ENCODE measurements around the gene ARID3B. TPM values are rescaled to one million over a fixed set of nuclear protein-coding genes. Genes with fewer than 3 reads are reported as not detected.

ARID3B gene
- total and polyA plus RNA-seq, 2 of the 13 experiments (the other 11 are each of a cell fraction or from before 2014, with no cell fraction given), result 5.3 to 12.8 TPM

DNA sequence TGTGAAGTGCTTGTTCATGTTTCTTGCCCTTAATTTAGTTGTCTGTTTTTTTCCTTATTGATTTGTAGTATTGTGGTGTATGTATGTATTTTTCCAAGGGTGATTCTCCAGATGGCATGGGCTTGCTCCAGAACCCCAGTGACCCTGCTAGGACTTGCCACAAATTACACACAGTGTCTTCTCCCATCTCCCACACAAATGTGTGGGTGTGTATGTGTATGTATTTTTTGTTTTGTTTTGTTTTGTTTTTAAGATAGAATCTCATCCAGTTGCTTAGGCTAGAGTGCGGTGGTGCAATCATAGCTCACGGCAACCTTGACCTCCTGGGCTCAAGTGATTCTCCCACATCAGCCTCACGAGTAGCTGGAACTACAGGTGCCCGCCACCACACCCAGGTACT, 36.2 kb upstream of the ARID3B start:
- DNase-seq (ENCODE audit: low spot score) (no peak), ATAC-seq (no peak), FAIRE-seq (no peak)
- Histone ChIP-seq H3K4me2 (ENCODE audit: low read depth, low read length) (no peak overlapping the region), H3K79me2 (ENCODE audit: insufficient read depth, low read length) (no peaks in the 10 kb centered on the region), H3K9me3 (ENCODE audit: low read length) (no peaks in the 10 kb centered on the region), H3K4me1 (ENCODE audit: insufficient read depth, low read length) (peaks cover 10% of the 10 kb centered on the region), H2AFZ (ENCODE audit: low read length) (no peak overlapping the region), H3K4me3 (replicated peaks in 1 of 3; ENCODE audit: insufficient read depth in 1 of 3, low read depth in 2 of 3, low read length in 3 of 3) (no peak overlapping the region), H3K36me3 (replicated peaks in 1 of 2; ENCODE audit: control insufficient read depth in 1 of 2, insufficient read depth in 2 of 2, low read length in 2 of 2) (no peaks in the 10 kb centered on the region), H4K20me1 (ENCODE audit: insufficient read depth, low read length) (no peaks in the 10 kb centered on the region), H3K27me3 (ENCODE audit: control insufficient read depth in 1 of 2, insufficient read depth in 2 of 2, low read length in 2 of 2) (no peaks in the 10 kb centered on the region), H3K27ac (ENCODE audit: extremely low read length, insufficient read depth, low read length) (no peak overlapping the region), H3K9ac (ENCODE audit: insufficient read depth, low read depth, low read length) (no peak overlapping the region)
- CTCF ChIA-PET (ENCODE audit: low intra/inter-chr PET ratio, low total read pairs), result no interaction called here
- TF ChIP-seq, protein P1, sequence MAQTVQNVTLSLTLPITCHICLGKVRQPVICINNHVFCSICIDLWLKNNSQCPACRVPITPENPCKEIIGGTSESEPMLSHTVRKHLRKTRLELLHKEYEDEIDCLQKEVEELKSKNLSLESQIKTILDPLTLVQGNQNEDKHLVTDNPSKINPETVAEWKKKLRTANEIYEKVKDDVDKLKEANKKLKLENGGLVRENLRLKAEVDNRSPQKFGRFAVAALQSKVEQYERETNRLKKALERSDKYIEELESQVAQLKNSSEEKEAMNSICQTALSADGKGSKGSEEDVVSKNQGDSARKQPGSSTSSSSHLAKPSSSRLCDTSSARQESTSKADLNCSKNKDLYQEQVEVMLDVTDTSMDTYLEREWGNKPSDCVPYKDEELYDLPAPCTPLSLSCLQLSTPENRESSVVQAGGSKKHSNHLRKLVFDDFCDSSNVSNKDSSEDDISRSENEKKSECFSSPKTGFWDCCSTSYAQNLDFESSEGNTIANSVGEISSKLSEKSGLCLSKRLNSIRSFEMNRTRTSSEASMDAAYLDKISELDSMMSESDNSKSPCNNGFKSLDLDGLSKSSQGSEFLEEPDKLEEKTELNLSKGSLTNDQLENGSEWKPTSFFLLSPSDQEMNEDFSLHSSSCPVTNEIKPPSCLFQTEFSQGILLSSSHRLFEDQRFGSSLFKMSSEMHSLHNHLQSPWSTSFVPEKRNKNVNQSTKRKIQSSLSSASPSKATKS (CRISPR knock-in tag; IDR thresholded peaks at IDR 0.05), result no peak
- TF ChIP-seq, protein P2, sequence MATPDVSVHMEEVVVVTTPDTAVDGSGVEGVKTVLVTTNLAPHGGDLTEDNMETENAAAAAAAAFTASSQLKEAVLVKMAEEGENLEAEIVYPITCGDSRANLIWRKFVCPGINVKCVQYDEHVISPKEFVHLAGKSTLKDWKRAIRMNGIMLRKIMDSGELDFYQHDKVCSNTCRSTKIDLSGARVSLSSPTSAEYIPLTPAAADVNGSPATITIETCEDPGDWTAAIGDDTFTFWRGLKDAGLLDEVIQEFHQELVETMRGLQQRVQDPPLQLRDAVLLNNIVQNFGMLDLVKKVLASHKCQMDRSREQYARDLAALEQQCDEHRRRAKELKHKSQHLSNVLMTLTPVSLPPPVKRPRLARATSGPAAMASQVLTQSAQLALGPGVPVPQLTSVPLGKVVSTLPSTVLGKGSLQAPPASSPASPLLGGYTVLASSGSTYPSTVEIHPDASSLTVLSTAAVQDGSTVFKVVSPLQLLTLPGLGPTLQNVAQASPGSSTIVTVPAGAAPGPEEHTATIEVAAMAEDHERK (CRISPR knock-in tag; IDR thresholded peaks at IDR 0.05; ENCODE audit: low read depth), result no peak
- TF ChIP-seq ZBTB3 (CRISPR knock-in tag; IDR thresholded peaks at IDR 0.05; ENCODE audit: borderline replicate concordance, low read depth) (no peak), PTBP1 (IDR thresholded peaks at IDR 0.05; ENCODE audit: low read depth, low read length, poor library complexity, severe bottlenecking) (no peak), ZNF772 (CRISPR knock-in tag; IDR thresholded peaks at IDR 0.05) (no peak), ATM (IDR thresholded peaks at IDR 0.05; ENCODE audit: borderline replicate concordance) (no peak), DPF2 (CRISPR knock-in tag; IDR thresholded peaks at IDR 0.05; ENCODE audit: borderline replicate concordance, low read depth) (no peak), ZNF552 (CRISPR knock-in tag; IDR thresholded peaks at IDR 0.05; ENCODE audit: borderline replicate concordance) (no peak), MZF1 (CRISPR knock-in tag; IDR thresholded peaks at IDR 0.05; ENCODE audit: borderline replicate concordance) (no peak), PHB2 (IDR thresholded peaks at IDR 0.05; ENCODE audit: partially characterized antibody) (no peak), ZNF567 (CRISPR knock-in tag; IDR thresholded peaks at IDR 0.05; ENCODE audit: borderline replicate concordance) (no peak)
- TF ChIP-seq, protein P3, sequence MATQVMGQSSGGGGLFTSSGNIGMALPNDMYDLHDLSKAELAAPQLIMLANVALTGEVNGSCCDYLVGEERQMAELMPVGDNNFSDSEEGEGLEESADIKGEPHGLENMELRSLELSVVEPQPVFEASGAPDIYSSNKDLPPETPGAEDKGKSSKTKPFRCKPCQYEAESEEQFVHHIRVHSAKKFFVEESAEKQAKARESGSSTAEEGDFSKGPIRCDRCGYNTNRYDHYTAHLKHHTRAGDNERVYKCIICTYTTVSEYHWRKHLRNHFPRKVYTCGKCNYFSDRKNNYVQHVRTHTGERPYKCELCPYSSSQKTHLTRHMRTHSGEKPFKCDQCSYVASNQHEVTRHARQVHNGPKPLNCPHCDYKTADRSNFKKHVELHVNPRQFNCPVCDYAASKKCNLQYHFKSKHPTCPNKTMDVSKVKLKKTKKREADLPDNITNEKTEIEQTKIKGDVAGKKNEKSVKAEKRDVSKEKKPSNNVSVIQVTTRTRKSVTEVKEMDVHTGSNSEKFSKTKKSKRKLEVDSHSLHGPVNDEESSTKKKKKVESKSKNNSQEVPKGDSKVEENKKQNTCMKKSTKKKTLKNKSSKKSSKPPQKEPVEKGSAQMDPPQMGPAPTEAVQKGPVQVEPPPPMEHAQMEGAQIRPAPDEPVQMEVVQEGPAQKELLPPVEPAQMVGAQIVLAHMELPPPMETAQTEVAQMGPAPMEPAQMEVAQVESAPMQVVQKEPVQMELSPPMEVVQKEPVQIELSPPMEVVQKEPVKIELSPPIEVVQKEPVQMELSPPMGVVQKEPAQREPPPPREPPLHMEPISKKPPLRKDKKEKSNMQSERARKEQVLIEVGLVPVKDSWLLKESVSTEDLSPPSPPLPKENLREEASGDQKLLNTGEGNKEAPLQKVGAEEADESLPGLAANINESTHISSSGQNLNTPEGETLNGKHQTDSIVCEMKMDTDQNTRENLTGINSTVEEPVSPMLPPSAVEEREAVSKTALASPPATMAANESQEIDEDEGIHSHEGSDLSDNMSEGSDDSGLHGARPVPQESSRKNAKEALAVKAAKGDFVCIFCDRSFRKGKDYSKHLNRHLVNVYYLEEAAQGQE (IDR thresholded peaks at IDR 0.05; ENCODE audit: borderline replicate concordance in 1 of 2, low read depth in 1 of 2, low read length in 2 of 2), result no peak
- TF ChIP-seq, protein P4, sequence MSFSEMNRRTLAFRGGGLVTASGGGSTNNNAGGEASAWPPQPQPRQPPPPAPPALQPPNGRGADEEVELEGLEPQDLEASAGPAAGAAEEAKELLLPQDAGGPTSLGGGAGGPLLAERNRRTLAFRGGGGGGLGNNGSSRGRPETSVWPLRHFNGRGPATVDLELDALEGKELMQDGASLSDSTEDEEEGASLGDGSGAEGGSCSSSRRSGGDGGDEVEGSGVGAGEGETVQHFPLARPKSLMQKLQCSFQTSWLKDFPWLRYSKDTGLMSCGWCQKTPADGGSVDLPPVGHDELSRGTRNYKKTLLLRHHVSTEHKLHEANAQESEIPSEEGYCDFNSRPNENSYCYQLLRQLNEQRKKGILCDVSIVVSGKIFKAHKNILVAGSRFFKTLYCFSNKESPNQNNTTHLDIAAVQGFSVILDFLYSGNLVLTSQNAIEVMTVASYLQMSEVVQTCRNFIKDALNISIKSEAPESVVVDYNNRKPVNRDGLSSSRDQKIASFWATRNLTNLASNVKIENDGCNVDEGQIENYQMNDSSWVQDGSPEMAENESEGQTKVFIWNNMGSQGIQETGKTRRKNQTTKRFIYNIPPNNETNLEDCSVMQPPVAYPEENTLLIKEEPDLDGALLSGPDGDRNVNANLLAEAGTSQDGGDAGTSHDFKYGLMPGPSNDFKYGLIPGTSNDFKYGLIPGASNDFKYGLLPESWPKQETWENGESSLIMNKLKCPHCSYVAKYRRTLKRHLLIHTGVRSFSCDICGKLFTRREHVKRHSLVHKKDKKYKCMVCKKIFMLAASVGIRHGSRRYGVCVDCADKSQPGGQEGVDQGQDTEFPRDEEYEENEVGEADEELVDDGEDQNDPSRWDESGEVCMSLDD (CRISPR knock-in tag; IDR thresholded peaks at IDR 0.05; ENCODE audit: borderline replicate concordance), result no peak
- in situ Hi-C loops (cut with HindIII; ENCODE audit: extremely low pct_ligation_motif_present, low pct_unique_long_range_greater_than_20kb) (no loop called here), intact Hi-C loops (cut with micrococcal nuclease; ENCODE audit: unreplicated experiment) (no loop called here)
- no TSS peak for BruUV-seq (replicated peaks)
- POLR2A ChIA-PET, result no interaction called here
- 94% methylated on average over 4 of the region's 4 CpGs for whole genome bisulfite sequencing (ENCODE audit: low lambda C conversion rate)

Measured in HepG2 (cell line).